GM18498 (cell line): ENCODE measurements around the gene PNPLA5.

ENCODE experiments used
- ATAC-seq: cut with Tn5 transposase; IDR thresholded peaks from one replicate; pipeline ENCODE4 v1.9.1; 2021; ENCODE audit warnings: mild to moderate bottlenecking, moderate library complexity; ENCODE audit not compliant: unreplicated experiment

PNPLA5 gene

GRCh38 chr22:43840431-43840830, 51.4 kb downstream of the PNPLA5 start:
- ATAC-seq = no peak

- ATAC-seq = no peak
Measured at GRCh38 chr22:43839781-43840180, 52.0 kb downstream of the PNPLA5 start.

GRCh38 chr22:43838571-43839307, 53.1 kb downstream of the PNPLA5 start:
- no peak for ATAC-seq

- no peak for ATAC-seq
Measured at GRCh38 chr22:43838161-43838560, 53.7 kb downstream of the PNPLA5 start.

GRCh38 chr22:43837666-43838065, 54.1 kb downstream of the PNPLA5 start:
- no peak for ATAC-seq

- no peak for ATAC-seq
Measured at GRCh38 chr22:43835736-43836135, 56.1 kb downstream of the PNPLA5 start.

GRCh38 chr22:43835166-43835565, 56.6 kb downstream of the PNPLA5 start:
- ATAC-seq = no peak

GRCh38 chr22:43833286-43834240, 58.2 kb downstream of the PNPLA5 start:
- ATAC-seq = no peak

GRCh38 chr22:43832393-43833265, 59.2 kb downstream of the PNPLA5 start:
- ATAC-seq = no peak

- no peak for ATAC-seq
Measured at GRCh38 chr22:43831561-43832392, 60.0 kb downstream of the PNPLA5 start.

- ATAC-seq = no peak
Measured at GRCh38 chr22:43830931-43831560, 60.8 kb downstream of the PNPLA5 start.

GRCh38 chr22:43829904-43830851, 61.6 kb downstream of the PNPLA5 start:
- no peak for ATAC-seq
